ENCODE measurements around the gene NHERF1. TPM values are rescaled to one million over a fixed set of nuclear protein-coding genes. Genes with fewer than 3 reads are reported as not detected.

Gene NHERF1
- total and polyA plus RNA-seq, 2 of the 13 experiments (the other 11 are each of a cell fraction or from before 2014, with no cell fraction given), result 169 to 269 TPM

DNA sequence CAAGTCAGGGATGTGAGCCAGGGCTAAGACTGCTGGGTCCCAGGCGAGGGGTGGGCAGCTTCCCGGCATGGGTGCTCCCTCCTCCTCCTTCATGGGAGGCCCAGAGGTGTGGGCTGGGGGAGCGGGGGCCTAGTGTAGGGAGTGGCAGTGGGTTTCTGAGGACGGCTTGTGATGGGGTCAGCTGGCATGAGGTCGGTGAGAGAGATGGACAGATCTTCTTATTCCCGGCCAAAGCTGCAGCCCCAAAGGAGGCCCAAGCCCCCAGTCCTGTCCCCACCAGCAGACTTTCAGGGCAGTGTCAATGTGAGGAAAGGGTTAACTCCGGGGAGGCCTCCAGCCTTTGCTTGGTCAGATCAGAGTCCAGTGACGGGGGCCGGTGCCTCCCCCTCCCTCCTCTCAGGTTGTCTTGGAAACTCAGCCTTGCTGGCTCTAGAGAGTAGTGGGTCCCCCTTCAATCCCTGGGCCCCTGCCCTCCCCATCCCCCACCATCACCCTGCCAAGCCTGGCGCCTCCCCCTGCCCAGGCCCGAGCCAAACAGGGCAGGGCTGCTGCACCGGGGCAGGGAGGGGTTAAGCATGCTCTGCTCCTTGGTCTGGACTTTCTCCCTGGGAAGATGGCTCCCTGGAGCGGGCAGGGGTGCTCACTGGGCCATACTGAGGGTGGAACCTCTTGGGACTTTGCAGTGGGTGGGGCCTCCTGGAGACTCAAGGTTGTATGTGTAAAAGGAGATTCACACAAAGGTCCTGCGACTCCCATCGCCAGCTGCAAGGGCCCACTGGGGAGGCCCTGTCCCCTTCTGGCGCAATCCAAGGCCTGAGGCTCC lies 15.3 kb downstream of the NHERF1 start (continued):
- TF ChIP-seq IKZF4 (CRISPR knock-in tag; IDR thresholded peaks at IDR 0.05; ENCODE audit: borderline replicate concordance, low read depth, not compliant biosample characterization), result no peak
- 0 out of 2 replicates have a peak, but pooled peaks have one; percentile 7 for TF ChIP-seq BHLHE40 (IDR thresholded peaks at IDR 0.05; ENCODE audit: low read length)
- TF ChIP-seq, protein P1, sequence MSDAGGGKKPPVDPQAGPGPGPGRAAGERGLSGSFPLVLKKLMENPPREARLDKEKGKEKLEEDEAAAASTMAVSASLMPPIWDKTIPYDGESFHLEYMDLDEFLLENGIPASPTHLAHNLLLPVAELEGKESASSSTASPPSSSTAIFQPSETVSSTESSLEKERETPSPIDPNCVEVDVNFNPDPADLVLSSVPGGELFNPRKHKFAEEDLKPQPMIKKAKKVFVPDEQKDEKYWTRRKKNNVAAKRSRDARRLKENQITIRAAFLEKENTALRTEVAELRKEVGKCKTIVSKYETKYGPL (CRISPR knock-in tag; IDR thresholded peaks at IDR 0.05), result no peak
- peak; percentile 14; the same call in 1 of the 2 replicates for TF ChIP-seq POLR2AphosphoS5 (IDR thresholded peaks at IDR 0.05; ENCODE audit: low read depth, low read length)
- TF ChIP-seq, protein P2, sequence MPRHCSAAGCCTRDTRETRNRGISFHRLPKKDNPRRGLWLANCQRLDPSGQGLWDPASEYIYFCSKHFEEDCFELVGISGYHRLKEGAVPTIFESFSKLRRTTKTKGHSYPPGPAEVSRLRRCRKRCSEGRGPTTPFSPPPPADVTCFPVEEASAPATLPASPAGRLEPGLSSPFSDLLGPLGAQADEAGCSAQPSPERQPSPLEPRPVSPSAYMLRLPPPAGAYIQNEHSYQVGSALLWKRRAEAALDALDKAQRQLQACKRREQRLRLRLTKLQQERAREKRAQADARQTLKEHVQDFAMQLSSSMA (CRISPR knock-in tag; IDR thresholded peaks at IDR 0.05), result no peak
- no peak for TF ChIP-seq ZNF484 (CRISPR knock-in tag; IDR thresholded peaks at IDR 0.05; ENCODE audit: borderline replicate concordance, low read depth)
- peak; percentile 54 for TF ChIP-seq DPF2 (CRISPR knock-in tag; IDR thresholded peaks at IDR 0.05; ENCODE audit: borderline replicate concordance, low read depth)
- peak; percentile 66; the same call in 1 of the 2 replicates for TF ChIP-seq MED13 (CRISPR knock-in tag; IDR thresholded peaks at IDR 0.05)
- TF ChIP-seq, protein P3, sequence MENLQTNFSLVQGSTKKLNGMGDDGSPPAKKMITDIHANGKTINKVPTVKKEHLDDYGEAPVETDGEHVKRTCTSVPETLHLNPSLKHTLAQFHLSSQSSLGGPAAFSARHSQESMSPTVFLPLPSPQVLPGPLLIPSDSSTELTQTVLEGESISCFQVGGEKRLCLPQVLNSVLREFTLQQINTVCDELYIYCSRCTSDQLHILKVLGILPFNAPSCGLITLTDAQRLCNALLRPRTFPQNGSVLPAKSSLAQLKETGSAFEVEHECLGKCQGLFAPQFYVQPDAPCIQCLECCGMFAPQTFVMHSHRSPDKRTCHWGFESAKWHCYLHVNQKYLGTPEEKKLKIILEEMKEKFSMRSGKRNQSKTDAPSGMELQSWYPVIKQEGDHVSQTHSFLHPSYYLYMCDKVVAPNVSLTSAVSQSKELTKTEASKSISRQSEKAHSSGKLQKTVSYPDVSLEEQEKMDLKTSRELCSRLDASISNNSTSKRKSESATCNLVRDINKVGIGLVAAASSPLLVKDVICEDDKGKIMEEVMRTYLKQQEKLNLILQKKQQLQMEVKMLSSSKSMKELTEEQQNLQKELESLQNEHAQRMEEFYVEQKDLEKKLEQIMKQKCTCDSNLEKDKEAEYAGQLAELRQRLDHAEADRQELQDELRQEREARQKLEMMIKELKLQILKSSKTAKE (CRISPR knock-in tag; IDR thresholded peaks at IDR 0.05; ENCODE audit: borderline replicate concordance), result no peak; the same call in none of the 2 replicates
- TF ChIP-seq, protein P4, sequence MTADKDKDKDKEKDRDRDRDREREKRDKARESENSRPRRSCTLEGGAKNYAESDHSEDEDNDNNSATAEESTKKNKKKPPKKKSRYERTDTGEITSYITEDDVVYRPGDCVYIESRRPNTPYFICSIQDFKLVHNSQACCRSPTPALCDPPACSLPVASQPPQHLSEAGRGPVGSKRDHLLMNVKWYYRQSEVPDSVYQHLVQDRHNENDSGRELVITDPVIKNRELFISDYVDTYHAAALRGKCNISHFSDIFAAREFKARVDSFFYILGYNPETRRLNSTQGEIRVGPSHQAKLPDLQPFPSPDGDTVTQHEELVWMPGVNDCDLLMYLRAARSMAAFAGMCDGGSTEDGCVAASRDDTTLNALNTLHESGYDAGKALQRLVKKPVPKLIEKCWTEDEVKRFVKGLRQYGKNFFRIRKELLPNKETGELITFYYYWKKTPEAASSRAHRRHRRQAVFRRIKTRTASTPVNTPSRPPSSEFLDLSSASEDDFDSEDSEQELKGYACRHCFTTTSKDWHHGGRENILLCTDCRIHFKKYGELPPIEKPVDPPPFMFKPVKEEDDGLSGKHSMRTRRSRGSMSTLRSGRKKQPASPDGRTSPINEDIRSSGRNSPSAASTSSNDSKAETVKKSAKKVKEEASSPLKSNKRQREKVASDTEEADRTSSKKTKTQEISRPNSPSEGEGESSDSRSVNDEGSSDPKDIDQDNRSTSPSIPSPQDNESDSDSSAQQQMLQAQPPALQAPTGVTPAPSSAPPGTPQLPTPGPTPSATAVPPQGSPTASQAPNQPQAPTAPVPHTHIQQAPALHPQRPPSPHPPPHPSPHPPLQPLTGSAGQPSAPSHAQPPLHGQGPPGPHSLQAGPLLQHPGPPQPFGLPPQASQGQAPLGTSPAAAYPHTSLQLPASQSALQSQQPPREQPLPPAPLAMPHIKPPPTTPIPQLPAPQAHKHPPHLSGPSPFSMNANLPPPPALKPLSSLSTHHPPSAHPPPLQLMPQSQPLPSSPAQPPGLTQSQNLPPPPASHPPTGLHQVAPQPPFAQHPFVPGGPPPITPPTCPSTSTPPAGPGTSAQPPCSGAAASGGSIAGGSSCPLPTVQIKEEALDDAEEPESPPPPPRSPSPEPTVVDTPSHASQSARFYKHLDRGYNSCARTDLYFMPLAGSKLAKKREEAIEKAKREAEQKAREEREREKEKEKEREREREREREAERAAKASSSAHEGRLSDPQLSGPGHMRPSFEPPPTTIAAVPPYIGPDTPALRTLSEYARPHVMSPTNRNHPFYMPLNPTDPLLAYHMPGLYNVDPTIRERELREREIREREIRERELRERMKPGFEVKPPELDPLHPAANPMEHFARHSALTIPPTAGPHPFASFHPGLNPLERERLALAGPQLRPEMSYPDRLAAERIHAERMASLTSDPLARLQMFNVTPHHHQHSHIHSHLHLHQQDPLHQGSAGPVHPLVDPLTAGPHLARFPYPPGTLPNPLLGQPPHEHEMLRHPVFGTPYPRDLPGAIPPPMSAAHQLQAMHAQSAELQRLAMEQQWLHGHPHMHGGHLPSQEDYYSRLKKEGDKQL (CRISPR knock-in tag; IDR thresholded peaks at IDR 0.05; ENCODE audit: low read depth), result peak; percentile 56
- TF ChIP-seq, protein P5, sequence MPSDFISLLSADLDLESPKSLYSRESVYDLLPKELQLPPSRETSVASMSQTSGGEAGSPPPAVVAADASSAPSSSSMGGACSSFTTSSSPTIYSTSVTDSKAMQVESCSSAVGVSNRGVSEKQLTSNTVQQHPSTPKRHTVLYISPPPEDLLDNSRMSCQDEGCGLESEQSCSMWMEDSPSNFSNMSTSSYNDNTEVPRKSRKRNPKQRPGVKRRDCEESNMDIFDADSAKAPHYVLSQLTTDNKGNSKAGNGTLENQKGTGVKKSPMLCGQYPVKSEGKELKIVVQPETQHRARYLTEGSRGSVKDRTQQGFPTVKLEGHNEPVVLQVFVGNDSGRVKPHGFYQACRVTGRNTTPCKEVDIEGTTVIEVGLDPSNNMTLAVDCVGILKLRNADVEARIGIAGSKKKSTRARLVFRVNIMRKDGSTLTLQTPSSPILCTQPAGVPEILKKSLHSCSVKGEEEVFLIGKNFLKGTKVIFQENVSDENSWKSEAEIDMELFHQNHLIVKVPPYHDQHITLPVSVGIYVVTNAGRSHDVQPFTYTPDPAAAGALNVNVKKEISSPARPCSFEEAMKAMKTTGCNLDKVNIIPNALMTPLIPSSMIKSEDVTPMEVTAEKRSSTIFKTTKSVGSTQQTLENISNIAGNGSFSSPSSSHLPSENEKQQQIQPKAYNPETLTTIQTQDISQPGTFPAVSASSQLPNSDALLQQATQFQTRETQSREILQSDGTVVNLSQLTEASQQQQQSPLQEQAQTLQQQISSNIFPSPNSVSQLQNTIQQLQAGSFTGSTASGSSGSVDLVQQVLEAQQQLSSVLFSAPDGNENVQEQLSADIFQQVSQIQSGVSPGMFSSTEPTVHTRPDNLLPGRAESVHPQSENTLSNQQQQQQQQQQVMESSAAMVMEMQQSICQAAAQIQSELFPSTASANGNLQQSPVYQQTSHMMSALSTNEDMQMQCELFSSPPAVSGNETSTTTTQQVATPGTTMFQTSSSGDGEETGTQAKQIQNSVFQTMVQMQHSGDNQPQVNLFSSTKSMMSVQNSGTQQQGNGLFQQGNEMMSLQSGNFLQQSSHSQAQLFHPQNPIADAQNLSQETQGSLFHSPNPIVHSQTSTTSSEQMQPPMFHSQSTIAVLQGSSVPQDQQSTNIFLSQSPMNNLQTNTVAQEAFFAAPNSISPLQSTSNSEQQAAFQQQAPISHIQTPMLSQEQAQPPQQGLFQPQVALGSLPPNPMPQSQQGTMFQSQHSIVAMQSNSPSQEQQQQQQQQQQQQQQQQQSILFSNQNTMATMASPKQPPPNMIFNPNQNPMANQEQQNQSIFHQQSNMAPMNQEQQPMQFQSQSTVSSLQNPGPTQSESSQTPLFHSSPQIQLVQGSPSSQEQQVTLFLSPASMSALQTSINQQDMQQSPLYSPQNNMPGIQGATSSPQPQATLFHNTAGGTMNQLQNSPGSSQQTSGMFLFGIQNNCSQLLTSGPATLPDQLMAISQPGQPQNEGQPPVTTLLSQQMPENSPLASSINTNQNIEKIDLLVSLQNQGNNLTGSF (CRISPR knock-in tag; IDR thresholded peaks at IDR 0.05), result 0 out of 2 replicates have a peak, but pooled peaks have one; percentile 53
- TF ChIP-seq ZNF138 (CRISPR knock-in tag; IDR thresholded peaks at IDR 0.05; ENCODE audit: low read depth), result 0 out of 2 replicates have a peak, but pooled peaks have one; percentile 17
- TF ChIP-seq DMAP1 (CRISPR knock-in tag; IDR thresholded peaks at IDR 0.05), result peak; percentile 72; the same call in 1 of the 2 replicates
